ENCODE data around the gene TNFRSF12A. TPM values are rescaled to one million over a fixed set of nuclear protein-coding genes. Genes with fewer than 3 reads are reported as not detected.
A peak's percentile ranks its signal among the peaks of the same experiment; 100 is the strongest.

The TNFRSF12A gene
- total and polyA plus RNA-seq, 9 of the 15 experiments (the other 6 are each of a cell fraction or from before 2014, with no cell fraction given) = 0.41 to 61.8 (median 26.5) TPM

DNA sequence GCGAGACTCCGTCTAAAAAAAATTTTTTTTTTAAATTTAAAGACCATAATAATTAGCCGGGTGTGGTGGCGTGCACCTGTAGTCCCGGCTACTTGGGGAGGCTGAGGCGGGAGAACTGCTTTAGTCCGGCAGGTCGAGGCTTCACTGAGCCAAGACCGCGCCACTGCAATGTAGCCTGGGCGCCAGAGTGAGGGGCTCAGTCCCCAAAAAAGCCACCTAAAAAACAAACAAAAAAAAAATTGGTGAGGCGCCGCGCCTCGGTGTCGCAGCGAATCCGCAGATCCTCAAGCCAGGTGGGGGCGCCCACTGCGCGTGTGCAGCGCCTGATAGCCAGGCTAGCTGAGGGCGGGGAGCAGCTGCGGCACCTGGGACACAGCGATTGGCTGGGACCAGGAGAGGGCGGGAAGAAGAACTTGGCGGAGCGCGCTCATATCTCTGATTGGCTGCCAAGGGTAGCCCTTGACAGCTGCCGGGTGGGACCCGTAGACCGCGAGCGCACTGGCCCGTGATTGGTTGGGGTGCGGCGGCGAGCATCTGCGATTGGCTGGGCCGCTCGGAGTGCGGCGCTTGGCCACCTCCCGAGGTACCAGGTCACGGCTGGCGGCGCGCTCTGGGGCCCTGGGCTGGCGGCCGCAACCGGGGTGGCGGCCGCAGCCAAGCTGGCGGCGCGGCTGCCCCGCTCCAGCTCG lies 16.4 kb upstream of the TNFRSF12A start (continued):
- TF ChIP-seq, protein P1, sequence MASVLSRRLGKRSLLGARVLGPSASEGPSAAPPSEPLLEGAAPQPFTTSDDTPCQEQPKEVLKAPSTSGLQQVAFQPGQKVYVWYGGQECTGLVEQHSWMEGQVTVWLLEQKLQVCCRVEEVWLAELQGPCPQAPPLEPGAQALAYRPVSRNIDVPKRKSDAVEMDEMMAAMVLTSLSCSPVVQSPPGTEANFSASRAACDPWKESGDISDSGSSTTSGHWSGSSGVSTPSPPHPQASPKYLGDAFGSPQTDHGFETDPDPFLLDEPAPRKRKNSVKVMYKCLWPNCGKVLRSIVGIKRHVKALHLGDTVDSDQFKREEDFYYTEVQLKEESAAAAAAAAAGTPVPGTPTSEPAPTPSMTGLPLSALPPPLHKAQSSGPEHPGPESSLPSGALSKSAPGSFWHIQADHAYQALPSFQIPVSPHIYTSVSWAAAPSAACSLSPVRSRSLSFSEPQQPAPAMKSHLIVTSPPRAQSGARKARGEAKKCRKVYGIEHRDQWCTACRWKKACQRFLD (CRISPR knock-in tag; IDR thresholded peaks at IDR 0.05) = no peak
- TF ChIP-seq ELF1 (tag; IDR thresholded peaks at IDR 0.05) (no peak), MYNN (IDR thresholded peaks at IDR 0.05) (no peak), MYNN (CRISPR knock-in tag; IDR thresholded peaks at IDR 0.05) (no peak), KDM2B (CRISPR knock-in tag; IDR thresholded peaks at IDR 0.05) (no peak), JUND (IDR thresholded peaks at IDR 0.05; ENCODE audit: borderline replicate concordance, low read depth, low read length) (peak; percentile 68), JUND (tag; IDR thresholded peaks at IDR 0.05; ENCODE audit: borderline replicate concordance, low read depth, low read length) (peak; percentile 58; the same call in 1 of the 3 replicates), SREBF1 (IDR thresholded peaks at IDR 0.05; ENCODE audit: borderline replicate concordance, low read depth, low read length) (no peak), HNRNPH1 (optimal IDR thresholded peaks at IDR 0.05; ENCODE audit: low read depth, low read length) (no peak)
- TF ChIP-seq, protein P2, sequence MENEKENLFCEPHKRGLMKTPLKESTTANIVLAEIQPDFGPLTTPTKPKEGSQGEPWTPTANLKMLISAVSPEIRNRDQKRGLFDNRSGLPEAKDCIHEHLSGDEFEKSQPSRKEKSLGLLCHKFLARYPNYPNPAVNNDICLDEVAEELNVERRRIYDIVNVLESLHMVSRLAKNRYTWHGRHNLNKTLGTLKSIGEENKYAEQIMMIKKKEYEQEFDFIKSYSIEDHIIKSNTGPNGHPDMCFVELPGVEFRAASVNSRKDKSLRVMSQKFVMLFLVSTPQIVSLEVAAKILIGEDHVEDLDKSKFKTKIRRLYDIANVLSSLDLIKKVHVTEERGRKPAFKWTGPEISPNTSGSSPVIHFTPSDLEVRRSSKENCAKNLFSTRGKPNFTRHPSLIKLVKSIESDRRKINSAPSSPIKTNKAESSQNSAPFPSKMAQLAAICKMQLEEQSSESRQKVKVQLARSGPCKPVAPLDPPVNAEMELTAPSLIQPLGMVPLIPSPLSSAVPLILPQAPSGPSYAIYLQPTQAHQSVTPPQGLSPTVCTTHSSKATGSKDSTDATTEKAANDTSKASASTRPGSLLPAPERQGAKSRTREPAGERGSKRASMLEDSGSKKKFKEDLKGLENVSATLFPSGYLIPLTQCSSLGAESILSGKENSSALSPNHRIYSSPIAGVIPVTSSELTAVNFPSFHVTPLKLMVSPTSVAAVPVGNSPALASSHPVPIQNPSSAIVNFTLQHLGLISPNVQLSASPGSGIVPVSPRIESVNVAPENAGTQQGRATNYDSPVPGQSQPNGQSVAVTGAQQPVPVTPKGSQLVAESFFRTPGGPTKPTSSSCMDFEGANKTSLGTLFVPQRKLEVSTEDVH (IDR thresholded peaks at IDR 0.05; ENCODE audit: low read depth, partially characterized antibody) = peak; percentile 61
- TF ChIP-seq, protein P3, sequence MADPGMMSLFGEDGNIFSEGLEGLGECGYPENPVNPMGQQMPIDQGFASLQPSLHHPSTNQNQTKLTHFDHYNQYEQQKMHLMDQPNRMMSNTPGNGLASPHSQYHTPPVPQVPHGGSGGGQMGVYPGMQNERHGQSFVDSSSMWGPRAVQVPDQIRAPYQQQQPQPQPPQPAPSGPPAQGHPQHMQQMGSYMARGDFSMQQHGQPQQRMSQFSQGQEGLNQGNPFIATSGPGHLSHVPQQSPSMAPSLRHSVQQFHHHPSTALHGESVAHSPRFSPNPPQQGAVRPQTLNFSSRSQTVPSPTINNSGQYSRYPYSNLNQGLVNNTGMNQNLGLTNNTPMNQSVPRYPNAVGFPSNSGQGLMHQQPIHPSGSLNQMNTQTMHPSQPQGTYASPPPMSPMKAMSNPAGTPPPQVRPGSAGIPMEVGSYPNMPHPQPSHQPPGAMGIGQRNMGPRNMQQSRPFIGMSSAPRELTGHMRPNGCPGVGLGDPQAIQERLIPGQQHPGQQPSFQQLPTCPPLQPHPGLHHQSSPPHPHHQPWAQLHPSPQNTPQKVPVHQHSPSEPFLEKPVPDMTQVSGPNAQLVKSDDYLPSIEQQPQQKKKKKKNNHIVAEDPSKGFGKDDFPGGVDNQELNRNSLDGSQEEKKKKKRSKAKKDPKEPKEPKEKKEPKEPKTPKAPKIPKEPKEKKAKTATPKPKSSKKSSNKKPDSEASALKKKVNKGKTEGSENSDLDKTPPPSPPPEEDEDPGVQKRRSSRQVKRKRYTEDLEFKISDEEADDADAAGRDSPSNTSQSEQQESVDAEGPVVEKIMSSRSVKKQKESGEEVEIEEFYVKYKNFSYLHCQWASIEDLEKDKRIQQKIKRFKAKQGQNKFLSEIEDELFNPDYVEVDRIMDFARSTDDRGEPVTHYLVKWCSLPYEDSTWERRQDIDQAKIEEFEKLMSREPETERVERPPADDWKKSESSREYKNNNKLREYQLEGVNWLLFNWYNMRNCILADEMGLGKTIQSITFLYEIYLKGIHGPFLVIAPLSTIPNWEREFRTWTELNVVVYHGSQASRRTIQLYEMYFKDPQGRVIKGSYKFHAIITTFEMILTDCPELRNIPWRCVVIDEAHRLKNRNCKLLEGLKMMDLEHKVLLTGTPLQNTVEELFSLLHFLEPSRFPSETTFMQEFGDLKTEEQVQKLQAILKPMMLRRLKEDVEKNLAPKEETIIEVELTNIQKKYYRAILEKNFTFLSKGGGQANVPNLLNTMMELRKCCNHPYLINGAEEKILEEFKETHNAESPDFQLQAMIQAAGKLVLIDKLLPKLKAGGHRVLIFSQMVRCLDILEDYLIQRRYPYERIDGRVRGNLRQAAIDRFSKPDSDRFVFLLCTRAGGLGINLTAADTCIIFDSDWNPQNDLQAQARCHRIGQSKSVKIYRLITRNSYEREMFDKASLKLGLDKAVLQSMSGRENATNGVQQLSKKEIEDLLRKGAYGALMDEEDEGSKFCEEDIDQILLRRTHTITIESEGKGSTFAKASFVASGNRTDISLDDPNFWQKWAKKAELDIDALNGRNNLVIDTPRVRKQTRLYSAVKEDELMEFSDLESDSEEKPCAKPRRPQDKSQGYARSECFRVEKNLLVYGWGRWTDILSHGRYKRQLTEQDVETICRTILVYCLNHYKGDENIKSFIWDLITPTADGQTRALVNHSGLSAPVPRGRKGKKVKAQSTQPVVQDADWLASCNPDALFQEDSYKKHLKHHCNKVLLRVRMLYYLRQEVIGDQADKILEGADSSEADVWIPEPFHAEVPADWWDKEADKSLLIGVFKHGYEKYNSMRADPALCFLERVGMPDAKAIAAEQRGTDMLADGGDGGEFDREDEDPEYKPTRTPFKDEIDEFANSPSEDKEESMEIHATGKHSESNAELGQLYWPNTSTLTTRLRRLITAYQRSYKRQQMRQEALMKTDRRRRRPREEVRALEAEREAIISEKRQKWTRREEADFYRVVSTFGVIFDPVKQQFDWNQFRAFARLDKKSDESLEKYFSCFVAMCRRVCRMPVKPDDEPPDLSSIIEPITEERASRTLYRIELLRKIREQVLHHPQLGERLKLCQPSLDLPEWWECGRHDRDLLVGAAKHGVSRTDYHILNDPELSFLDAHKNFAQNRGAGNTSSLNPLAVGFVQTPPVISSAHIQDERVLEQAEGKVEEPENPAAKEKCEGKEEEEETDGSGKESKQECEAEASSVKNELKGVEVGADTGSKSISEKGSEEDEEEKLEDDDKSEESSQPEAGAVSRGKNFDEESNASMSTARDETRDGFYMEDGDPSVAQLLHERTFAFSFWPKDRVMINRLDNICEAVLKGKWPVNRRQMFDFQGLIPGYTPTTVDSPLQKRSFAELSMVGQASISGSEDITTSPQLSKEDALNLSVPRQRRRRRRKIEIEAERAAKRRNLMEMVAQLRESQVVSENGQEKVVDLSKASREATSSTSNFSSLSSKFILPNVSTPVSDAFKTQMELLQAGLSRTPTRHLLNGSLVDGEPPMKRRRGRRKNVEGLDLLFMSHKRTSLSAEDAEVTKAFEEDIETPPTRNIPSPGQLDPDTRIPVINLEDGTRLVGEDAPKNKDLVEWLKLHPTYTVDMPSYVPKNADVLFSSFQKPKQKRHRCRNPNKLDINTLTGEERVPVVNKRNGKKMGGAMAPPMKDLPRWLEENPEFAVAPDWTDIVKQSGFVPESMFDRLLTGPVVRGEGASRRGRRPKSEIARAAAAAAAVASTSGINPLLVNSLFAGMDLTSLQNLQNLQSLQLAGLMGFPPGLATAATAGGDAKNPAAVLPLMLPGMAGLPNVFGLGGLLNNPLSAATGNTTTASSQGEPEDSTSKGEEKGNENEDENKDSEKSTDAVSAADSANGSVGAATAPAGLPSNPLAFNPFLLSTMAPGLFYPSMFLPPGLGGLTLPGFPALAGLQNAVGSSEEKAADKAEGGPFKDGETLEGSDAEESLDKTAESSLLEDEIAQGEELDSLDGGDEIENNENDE (IDR thresholded peaks at IDR 0.05; ENCODE audit: low read depth, low read length) = no peak

Measured in K562 (cell line).